ENCODE results near the gene ANGPTL5. TPM values are rescaled to one million over a fixed set of nuclear protein-coding genes. Genes with fewer than 3 reads are reported as not detected.
A peak's percentile ranks its signal among the peaks of the same experiment; 100 is the strongest.
"Not testable (repeated sequence)": the region's sequence is repeated elsewhere in the genome, so short reads cannot be mapped to it uniquely, and the experiment has no call there.

The ANGPTL5 gene
- total RNA-seq, 3 donors from 2014 or later = not detected

GRCh38 chr11:101866619-101867491 lies 49.5 kb downstream of the ANGPTL5 start:
- Mint-ChIP-seq H3K4me3 (no peak overlapping the region), H3K36me3 (ENCODE audit: insufficient read depth) (no peaks in the 10 kb centered on the region), H3K4me1 (ENCODE audit: low read depth) (no peaks in the 10 kb centered on the region), H3K9me3 (peaks cover 8% of the 10 kb centered on the region), H3K27me3 (ENCODE audit: low read depth) (peaks cover 14% of the 10 kb centered on the region)
- DNase-seq (no peak), ATAC-seq (no peak)

GRCh38 chr11:101864098-101864497 lies 52.2 kb downstream of the ANGPTL5 start:
- no peak for DNase-seq
- ATAC-seq = no peak
- H3K4me3 Mint-ChIP-seq = no peak overlapping the region
- H3K9me3 Mint-ChIP-seq = peaks cover 8% of the 10 kb centered on the region
- no peaks in the 10 kb centered on the region for H3K36me3 Mint-ChIP-seq (ENCODE audit: insufficient read depth)
- H3K4me1 Mint-ChIP-seq (ENCODE audit: low read depth) = no peaks in the 10 kb centered on the region
- peaks cover 11% of the 10 kb centered on the region for H3K27me3 Mint-ChIP-seq (ENCODE audit: low read depth)

- no peaks in the 10 kb centered on the region for H3K4me1 Mint-ChIP-seq (ENCODE audit: low read depth)
- H3K27me3 Mint-ChIP-seq (ENCODE audit: low read depth) = peaks cover 11% of the 10 kb centered on the region
- ATAC-seq = no peak
- no peak overlapping the region for H3K4me3 Mint-ChIP-seq
- no peaks in the 10 kb centered on the region for H3K36me3 Mint-ChIP-seq (ENCODE audit: insufficient read depth)
- DNase-seq = no peak
- H3K9me3 Mint-ChIP-seq = peaks cover 8% of the 10 kb centered on the region
Observed at GRCh38 chr11:101863361-101863760, 53.0 kb downstream of the ANGPTL5 start.

- no peak for ATAC-seq
- Mint-ChIP-seq H3K4me1 (ENCODE audit: low read depth) (no peaks in the 10 kb centered on the region), H3K27me3 (ENCODE audit: low read depth) (peaks cover 9% of the 10 kb centered on the region), H3K4me3 (no peak overlapping the region), H3K36me3 (ENCODE audit: insufficient read depth) (no peaks in the 10 kb centered on the region), H3K9me3 (peaks cover 8% of the 10 kb centered on the region)
- DNase-seq = no peak
Observed at GRCh38 chr11:101862391-101863233, 53.7 kb downstream of the ANGPTL5 start.

GRCh38 chr11:101860696-101861427 lies 55.5 kb downstream of the ANGPTL5 start:
- Mint-ChIP-seq H3K36me3 (ENCODE audit: insufficient read depth) (no peaks in the 10 kb centered on the region), H3K9me3 (peaks cover 8% of the 10 kb centered on the region)
- peak in 1 of 2 donors; percentile 58 for ATAC-seq

GRCh38 chr11:101852260-101852659 lies 64.1 kb downstream of the ANGPTL5 start:
- peaks cover 13% of the 10 kb centered on the region for H3K27me3 Mint-ChIP-seq (ENCODE audit: low read depth)
- not testable (repeated sequence) for H3K36me3 Mint-ChIP-seq (ENCODE audit: insufficient read depth); ATAC-seq; H3K4me3 Mint-ChIP-seq; DNase-seq; H3K4me1 Mint-ChIP-seq (ENCODE audit: low read depth); H3K9me3 Mint-ChIP-seq

More at GRCh38 chr11:101860696-101861427, 55.5 kb downstream of the ANGPTL5 start:
- H3K27me3 Mint-ChIP-seq (ENCODE audit: low read depth) = peaks cover 7% of the 10 kb centered on the region
- no peak overlapping the region for H3K4me3 Mint-ChIP-seq
- H3K4me1 Mint-ChIP-seq (ENCODE audit: low read depth) = no peaks in the 10 kb centered on the region
- peak; percentile 5 for DNase-seq

GRCh38 chr11:101848262-101848661 lies 68.1 kb downstream of the ANGPTL5 start:
- Mint-ChIP-seq H3K4me1 (ENCODE audit: low read depth) (no peaks in the 10 kb centered on the region), H3K27me3 (ENCODE audit: low read depth) (peaks cover 6% of the 10 kb centered on the region), H3K4me3 (no peak overlapping the region), H3K36me3 (ENCODE audit: insufficient read depth) (no peaks in the 10 kb centered on the region), H3K9me3 (no peaks in the 10 kb centered on the region)
- ATAC-seq = no peak
- no peak for DNase-seq

GRCh38 chr11:101844608-101845007 lies 71.7 kb downstream of the ANGPTL5 start:
- Mint-ChIP-seq H3K4me1 (ENCODE audit: low read depth) (no peaks in the 10 kb centered on the region), H3K4me3 (no peak overlapping the region), H3K9me3 (peaks cover 1% of the 10 kb centered on the region), H3K36me3 (ENCODE audit: insufficient read depth) (no peaks in the 10 kb centered on the region), H3K27me3 (ENCODE audit: low read depth) (no peaks in the 10 kb centered on the region)
- ATAC-seq = no peak
- no peak for DNase-seq

- H3K4me1 Mint-ChIP-seq (ENCODE audit: low read depth) = no peaks in the 10 kb centered on the region
- peaks cover 2% of the 10 kb centered on the region for H3K27me3 Mint-ChIP-seq (ENCODE audit: low read depth)
- ATAC-seq (no peak), DNase-seq (no peak)
- H3K36me3 Mint-ChIP-seq (ENCODE audit: insufficient read depth) = no peaks in the 10 kb centered on the region
- H3K9me3 Mint-ChIP-seq = peaks cover 4% of the 10 kb centered on the region
- no peak overlapping the region for H3K4me3 Mint-ChIP-seq
Observed at GRCh38 chr11:101840704-101841103, 75.6 kb downstream of the ANGPTL5 start.

Other genes with a start within 250 kb of the ANGPTL5 start
- under 1 TPM; 0.58 to 0.90 (median 0.63) TPM for gene CEP126, start 1.5 kb downstream of the ANGPTL5 start, total RNA-seq
- gene CFAP300, start 130.9 kb upstream of the ANGPTL5 start, total RNA-seq = not detected
- under 1 TPM; 0.15 to 0.45 (median 0.35) TPM for gene YAP1, start 193.9 kb upstream of the ANGPTL5 start, total RNA-seq